Spleen (tissue), 11 donors: ENCODE measurements around the gene PPM1E. TPM values are rescaled to one million over a fixed set of nuclear protein-coding genes. Genes with fewer than 3 reads are reported as not detected.

Experiments used
- DNase-seq: peaks from one replicate; pipeline ENCODE4 v3.0.0-alpha.2; 2020
- H3K27ac ChIP-seq, 8 donors: fragments of 200-600 bp; sonication (generic) in 7 of 8; 1 replicate in 4 of 8; 2 replicates in 4 of 8; pipeline versions ENCODE4 v1.5.0 to v1.8.0; 2016 to 2021; ENCODE audit warnings: inconsistent platforms in 4 of 8, mild to moderate bottlenecking in 4 of 8, moderate library complexity in 1 of 8
- H3K27me3 ChIP-seq, 7 donors: fragments of 200-600 bp; sonication (generic) in 6 of 7; replicated peaks in 1 of 7; 1 replicate in 4 of 7; 2 replicates in 3 of 7; pipeline versions ENCODE4 v1.5.0 to v1.8.0; 2016 to 2021; ENCODE audit warnings: inconsistent platforms in 3 of 7, mild to moderate bottlenecking in 1 of 7
- H3K36me3 ChIP-seq, 6 donors: fragments of 200-600 bp; sonication (generic) in 5 of 6; 1 replicate in 4 of 6; 2 replicates in 2 of 6; pipeline versions ENCODE4 v1.5.0 to v1.8.0; 2016 to 2021; ENCODE audit warnings: inconsistent platforms in 2 of 6
- H3K4me1 ChIP-seq, 6 donors: fragments of 200-600 bp; sonication (generic) in 5 of 6; 1 replicate in 3 of 6; 2 replicates in 3 of 6; pipeline versions ENCODE4 v1.5.0 to v1.8.0; 2016 to 2021; ENCODE audit warnings: inconsistent platforms in 3 of 6
- H3K4me3 ChIP-seq, 8 donors: fragments of 200-600 bp; sonication (generic) in 7 of 8; 1 replicate in 4 of 8; 2 replicates in 4 of 8; pipeline versions ENCODE4 v1.5.0 to v1.8.0; 2016 to 2021; ENCODE audit warnings: inconsistent platforms in 4 of 8, mild to moderate bottlenecking in 4 of 8, moderate library complexity in 2 of 8
- H3K9me3 ChIP-seq, 8 donors: fragments of 200-600 bp; sonication (generic) in 7 of 8; 1 replicate in 4 of 8; 2 replicates in 4 of 8; pipeline versions ENCODE4 v1.5.0 to v1.8.0; 2016 to 2021; ENCODE audit warnings: inconsistent platforms in 4 of 8
- CTCF ChIP-seq, 11 experiments: fragments of 200-600 bp in 7 of 11; fragments of 450-650 bp in 4 of 11; sonication (generic) in 4 of 11; IDR thresholded peaks in 8 of 11; conservative IDR thresholded peaks in 3 of 11; 1 replicate in 7 of 11; 2 replicates in 4 of 11; pipeline versions ENCODE4 v1.4.0 to v1.8.0; 2016 to 2021; ENCODE audit warnings: antibody characterized with exemption in 11 of 11, inconsistent platforms in 4 of 11, mild to moderate bottlenecking in 1 of 11
- POLR2A ChIP-seq, 3 donors: fragments of 450-650 bp; IDR thresholded peaks; one replicate each; pipeline ENCODE4 v1.5.1; 2017; ENCODE audit warnings: antibody characterized with exemption in 3 of 3, mild to moderate bottlenecking in 1 of 3
- POLR2AphosphoS5 ChIP-seq, 3 donors: sonication (generic); formaldehyde crosslinking; IDR thresholded peaks; one replicate each; pipeline ENCODE4 v1.5.1; 2017; ENCODE audit warnings: antibody characterized with exemption in 3 of 3
- whole genome bisulfite sequencing, 5 donors: extraction: QIAGEN DNeasy Blood & Tissue Kit in 3 of 5; methylation state at CpG; one replicate each; pipeline versions ENCODE4 v1.1.5 to v1.1.7; 2013 to 2018; 5-methylcytosine and 5-hydroxymethylcytosine counted together
- intact Hi-C: fragments of 100-400 bp; cut with DNase I; formaldehyde crosslinking; loops from one replicate; pipeline ENCODE4 v1.15.0; 2023; ENCODE audit warnings: low total_unique reads
- polyA plus RNA-seq, 3 donors: library from polyadenylated mRNA; stranded (reverse); fragments of 200-250 nt; gene quantifications; one replicate each; pipeline ENCODE4 v1.2.1, GENCODE V29; 2013
- total RNA-seq, 7 donors: library from RNA; depleted of rRNA in 3 of 7; stranded (reverse); fragments of >200 nt in 3 of 7; fragmentation: NEBNext Ultra II Directional in 4 of 7; extraction: Animal tissue kit (Norgen Biotek cat#: 25700) in 4 of 7; gene quantifications; one replicate each; pipeline versions ENCODE4 v1.1.0 to v1.2.1, GENCODE V29; 2016 to 2021
- donor health status: healthy with polysubstance abuse.
- donor health status: DM: no; HTN: no; CAD: no; lungs with moderate emphysema.
- donor health status: DM: no; HTN: no; CAD: no.
- donor health status: Bipolar disorder and iron deficiency.
- donor health status: healthy.
- donor health status: DM: no; HTN: no; CAD: no.
- donor health status: DM: yes; HTN: yes; CAD: no.

The PPM1E gene
- total and polyA plus RNA-seq, 10 donors, result 0.04 to 0.79 (median 0.48) TPM

DNA sequence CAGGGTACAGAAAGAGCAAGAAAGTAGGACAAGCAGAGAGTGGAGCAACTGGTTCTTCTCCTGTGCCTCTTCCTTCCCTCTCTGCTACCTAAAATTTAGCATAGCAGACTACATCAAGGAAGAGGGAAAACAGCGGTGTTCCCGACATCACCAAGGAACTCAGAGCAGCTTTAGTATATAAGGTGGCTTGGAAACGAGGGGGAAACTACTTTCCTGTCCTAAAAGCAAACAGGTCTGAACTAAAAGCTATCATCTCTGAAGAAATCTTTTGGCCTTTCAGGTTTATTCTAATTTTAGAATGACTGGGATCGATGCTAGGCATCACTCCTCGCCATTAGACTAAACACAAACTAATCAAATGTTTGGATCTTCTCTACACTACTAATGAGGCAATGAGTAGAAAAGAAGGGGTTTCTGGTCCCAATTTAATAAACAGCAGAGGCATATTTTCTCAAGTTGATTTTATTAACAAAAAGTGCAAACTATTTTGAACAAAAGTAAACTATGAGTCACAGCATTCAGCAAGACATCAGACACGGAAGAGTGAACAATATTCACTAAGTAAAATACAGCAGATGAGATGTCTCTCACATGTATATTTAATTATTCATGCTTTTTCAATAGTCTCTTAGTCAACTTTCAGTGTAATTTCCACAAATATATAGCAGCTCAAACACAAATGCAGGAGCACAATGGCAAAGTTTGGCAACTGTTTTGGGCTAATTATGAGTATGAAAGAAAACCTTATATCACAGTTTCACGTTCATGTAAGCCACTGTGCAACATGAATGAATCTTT lies 242.3 kb downstream of the PPM1E start:
- intact Hi-C loops, result loop anchor here (5.0 kb wide), 1 partner anchor 476 kb away; no protein-coding TSS in a partner anchor
- Histone ChIP-seq H3K27me3 (no peaks in the 10 kb centered on the region), H3K27ac (peak overlapping the region in 7 of 8 donors; percentile 56 to 89 (median 77)), H3K36me3 (peaks cover 0 to 39% (median 6%) of the 10 kb centered on the region in 6 donors), H3K4me3 (no peak overlapping the region), H3K9me3 (no peaks in the 10 kb centered on the region), H3K4me1 (peaks cover 0 to 73% (median 30%) of the 10 kb centered on the region in 6 donors)
- 63 to 90% (median 82%) methylated on average over 7 of the region's 7 CpGs for WGBS, 5 donors
- DNase-seq, result no peak
- TF ChIP-seq POLR2A (IDR thresholded peaks at IDR 0.05) (no peak), POLR2AphosphoS5 (IDR thresholded peaks at IDR 0.05) (no peak), CTCF (IDR thresholded peaks at IDR 0.05 in 8 of 11, conservative IDR thresholded peaks at IDR 0.05 in 3 of 11) (no peak)

- H3K36me3 ChIP-seq, result peaks cover 0 to 33% (median 6%) of the 10 kb centered on the region in 6 donors
- TF ChIP-seq POLR2AphosphoS5 (IDR thresholded peaks at IDR 0.05) (no peak), CTCF (IDR thresholded peaks at IDR 0.05 in 8 of 11, conservative IDR thresholded peaks at IDR 0.05 in 3 of 11) (no peak), POLR2A (IDR thresholded peaks at IDR 0.05) (no peak)
- H3K27ac ChIP-seq, result peak overlapping the region in 3 of 8 donors; percentile 19 to 89 (median 85)
- H3K9me3 ChIP-seq, result no peaks in the 10 kb centered on the region
- no peaks in the 10 kb centered on the region for H3K27me3 ChIP-seq
- intact Hi-C loops, result loop anchor here (5.0 kb wide), 1 partner anchor 477 kb away; no protein-coding TSS in a partner anchor
- no peak overlapping the region for H3K4me3 ChIP-seq
- no peak for DNase-seq
- peaks cover 0 to 81% (median 33%) of the 10 kb centered on the region in 6 donors for H3K4me1 ChIP-seq
- WGBS, 5 donors, result 84 to 93% (median 88%) methylated on average over 4 of the region's 4 CpGs
These were observed 243.2 kb downstream of the PPM1E start for GRCh38 chr17:58998871-58999270.

DNA sequence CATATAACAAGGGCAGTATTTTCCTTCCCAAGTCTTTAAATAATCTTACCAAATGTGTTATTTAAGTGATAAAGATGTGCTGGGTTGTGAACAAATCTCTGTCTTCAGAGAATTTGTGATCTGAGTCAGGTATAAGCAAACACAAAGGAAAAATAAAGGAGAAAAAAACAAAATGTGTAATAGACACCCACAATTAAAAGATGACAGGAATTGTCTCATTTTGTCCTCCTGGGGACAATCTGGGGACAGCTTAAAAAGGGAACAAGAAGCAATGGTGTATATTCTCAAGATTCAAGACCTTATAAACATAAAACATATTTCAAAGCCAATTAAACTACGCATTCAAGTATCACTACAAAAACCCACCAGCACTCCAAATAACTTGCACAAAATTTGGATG lies 243.8 kb downstream of the PPM1E start:
- Histone ChIP-seq H3K4me3 (no peak overlapping the region), H3K9me3 (no peaks in the 10 kb centered on the region), H3K36me3 (peaks cover 0 to 33% (median 6%) of the 10 kb centered on the region in 6 donors), H3K27ac (peak overlapping the region in 6 of 8 donors; percentile 19 to 90 (median 86)), H3K27me3 (no peaks in the 10 kb centered on the region), H3K4me1 (peaks cover 2 to 87% (median 36%) of the 10 kb centered on the region in 6 donors)
- intact Hi-C loops, result loop anchor here (5.0 kb wide), 1 partner anchor 477 kb away; no protein-coding TSS in a partner anchor
- DNase-seq, result no peak
- TF ChIP-seq POLR2A (IDR thresholded peaks at IDR 0.05), result no peak
- TF ChIP-seq POLR2AphosphoS5 (IDR thresholded peaks at IDR 0.05), result no peak
- no peak for TF ChIP-seq CTCF (IDR thresholded peaks at IDR 0.05 in 8 of 11, conservative IDR thresholded peaks at IDR 0.05 in 3 of 11)
- 86 to 96% (median 89%) methylated on average over 1 of the region's 1 CpG for WGBS, 5 donors

- DNase-seq, result no peak
- no peaks in the 10 kb centered on the region for H3K9me3 ChIP-seq
- H3K4me1 ChIP-seq, result peaks cover 5 to 90% (median 41%) of the 10 kb centered on the region in 6 donors
- no peak overlapping the region for H3K4me3 ChIP-seq
- TF ChIP-seq POLR2AphosphoS5 (IDR thresholded peaks at IDR 0.05), result no peak
- TF ChIP-seq CTCF (IDR thresholded peaks at IDR 0.05 in 8 of 11, conservative IDR thresholded peaks at IDR 0.05 in 3 of 11), result no peak
- no peak for TF ChIP-seq POLR2A (IDR thresholded peaks at IDR 0.05)
- peaks cover 0 to 33% (median 6%) of the 10 kb centered on the region in 6 donors for H3K36me3 ChIP-seq
- intact Hi-C loops, result no loop called here
- no peaks in the 10 kb centered on the region for H3K27me3 ChIP-seq
- H3K27ac ChIP-seq, result peak overlapping the region in 7 of 8 donors; percentile 78 to 90 (median 85)
- WGBS, 5 donors, result 95 to 100% (median 96%) methylated on average over 1 of the region's 1 CpG
These were observed 244.4 kb downstream of the PPM1E start for GRCh38 chr17:59000022-59000421.
